H9 (cell line): ENCODE data around the gene ILK. TPM values are rescaled to one million over a fixed set of nuclear protein-coding genes. Genes with fewer than 3 reads are reported as not detected.

Experiments
- DNase-seq: peaks from one replicate; pipeline ENCODE4 v3.0.0-alpha.2; 2017
- H2AFZ ChIP-seq: one replicate; pipeline ENCODE4 v1.6.1; 2013; ENCODE audit warnings: mild to moderate bottlenecking, low read length, control low read depth, moderate library complexity
- H2AK5ac ChIP-seq: 2 replicates; pipeline ENCODE4 v1.6.1; 2013; ENCODE audit warnings: low read length, control low read depth, mixed read lengths; ENCODE audit not compliant: insufficient read length
- H2BK120ac ChIP-seq: one replicate; pipeline ENCODE4 v1.6.1; 2013; ENCODE audit warnings: low read depth, mild to moderate bottlenecking, low read length, control low read depth, inconsistent platforms; ENCODE audit not compliant: poor library complexity, severe bottlenecking
- H2BK12ac ChIP-seq: 2 replicates; pipeline ENCODE4 v1.6.1; 2013; ENCODE audit warnings: low read length, control low read depth, mixed read lengths, low read depth; ENCODE audit not compliant: insufficient read length
- H2BK15ac ChIP-seq: 2 replicates; pipeline ENCODE4 v1.6.1; 2013; ENCODE audit warnings: low read depth, low read length, control low read depth
- H2BK20ac ChIP-seq: one replicate; pipeline ENCODE4 v1.6.1; 2013; ENCODE audit warnings: low read depth, mild to moderate bottlenecking, low read length, control low read depth, inconsistent platforms; ENCODE audit not compliant: poor library complexity, severe bottlenecking
- H2BK5ac ChIP-seq: 2 replicates; pipeline ENCODE4 v1.6.1; 2013; ENCODE audit warnings: low read length, control low read depth, mixed read lengths; ENCODE audit not compliant: insufficient read length
- H3K14ac ChIP-seq: 2 replicates; pipeline ENCODE4 v1.6.1; 2013; ENCODE audit warnings: low read length, control low read depth; ENCODE audit not compliant: insufficient read depth
- H3K18ac ChIP-seq: 2 replicates; pipeline ENCODE4 v1.6.1; 2013; ENCODE audit warnings: low read depth, mild to moderate bottlenecking, mixed read lengths, low read length, control low read depth; ENCODE audit not compliant: insufficient read length
- H3K23ac ChIP-seq: 2 replicates; pipeline ENCODE4 v1.6.1; 2013; ENCODE audit warnings: low read length, control low read depth, mixed read lengths, low read depth; ENCODE audit not compliant: insufficient read length
- H3K23me2 ChIP-seq: 2 replicates; pipeline ENCODE4 v1.6.1; 2013; ENCODE audit warnings: low read depth, mild to moderate bottlenecking, mixed read lengths, low read length, control low read depth; ENCODE audit not compliant: insufficient read length, poor library complexity, severe bottlenecking
- H3K27ac ChIP-seq: 2 replicates; pipeline ENCODE4 v1.5.1; 2013; ENCODE audit warnings: low read length, control low read depth, mixed read lengths, low read depth; ENCODE audit not compliant: insufficient read length
- H3K27me3 ChIP-seq: 2 replicates; pipeline ENCODE4 v1.6.1; 2013; ENCODE audit warnings: low read length, control low read depth, inconsistent platforms; ENCODE audit not compliant: insufficient read depth
- H3K4ac ChIP-seq: 2 replicates; pipeline ENCODE4 v1.6.1; 2013; ENCODE audit warnings: low read depth, mild to moderate bottlenecking, control low read depth, inconsistent platforms, low read length, moderate library complexity
- H3K4me1 ChIP-seq: 2 replicates; pipeline ENCODE4 v1.6.1; 2013; ENCODE audit warnings: low read length, control low read depth, inconsistent platforms; ENCODE audit not compliant: insufficient read depth
- H3K4me2 ChIP-seq: 2 replicates; pipeline ENCODE4 v1.6.1; 2013; ENCODE audit warnings: low read length, control low read depth, mixed read lengths; ENCODE audit not compliant: insufficient read length, insufficient read depth
- H3K56ac ChIP-seq: 2 replicates; pipeline ENCODE4 v1.6.1; 2013; ENCODE audit warnings: low read depth, mild to moderate bottlenecking, mixed read lengths, low read length, control low read depth; ENCODE audit not compliant: insufficient read length
- H3K79me1 ChIP-seq: 2 replicates; pipeline ENCODE4 v1.6.1; 2013; ENCODE audit warnings: low read depth, mild to moderate bottlenecking, moderate library complexity, low read length, control low read depth, inconsistent platforms; ENCODE audit not compliant: insufficient read depth, poor library complexity, severe bottlenecking
- H3K79me2 ChIP-seq: 2 replicates; pipeline ENCODE4 v1.6.1; 2013; ENCODE audit warnings: low read length, control low read depth, inconsistent platforms; ENCODE audit not compliant: insufficient read depth
- H3K9ac ChIP-seq: 2 replicates; pipeline ENCODE4 v1.6.1; 2013; ENCODE audit warnings: low read length, control low read depth, mixed read lengths; ENCODE audit not compliant: insufficient read length; ENCODE audit errors: extremely low read depth
- H3K9me3 ChIP-seq: one replicate; pipeline ENCODE4 v1.6.1; 2013; ENCODE audit warnings: low read depth, low read length, inconsistent platforms; ENCODE audit not compliant: control insufficient read depth
- H3T11ph ChIP-seq: one replicate; pipeline ENCODE4 v1.6.1; 2013; ENCODE audit warnings: mild to moderate bottlenecking, low read length, control low read depth, inconsistent platforms
- H4K20me1 ChIP-seq: one replicate; pipeline ENCODE4 v1.6.1; 2013; ENCODE audit not compliant: control insufficient read depth, insufficient read length, insufficient read depth
- H4K5ac ChIP-seq: 2 replicates; pipeline ENCODE4 v1.6.1; 2013; ENCODE audit warnings: low read depth, mild to moderate bottlenecking, mixed read lengths, low read length, control low read depth; ENCODE audit not compliant: insufficient read length
- H4K8ac ChIP-seq: replicated peaks from 2 replicates; pipeline ENCODE4 v1.6.1; 2013; ENCODE audit warnings: low read length, control low read depth, mixed read lengths, low read depth; ENCODE audit not compliant: insufficient read length
- H4K91ac ChIP-seq: 2 replicates; pipeline ENCODE4 v1.6.1; 2013; ENCODE audit warnings: low read depth, mild to moderate bottlenecking, moderate library complexity, mixed read lengths, low read length, control low read depth; ENCODE audit not compliant: insufficient read length
- H3K27ac Mint-ChIP-seq, 3 experiments: 2 replicates in 2 of 3; 3 replicates in 1 of 3; pipeline ENCODE4 v1.8.0; 2020 to 2021; ENCODE audit warnings: mixed read lengths in 3 of 3, mild to moderate bottlenecking in 1 of 3, moderate library complexity in 1 of 3
- H3K27me3 Mint-ChIP-seq: 2 replicates; pipeline ENCODE4 v1.8.0; 2021; ENCODE audit warnings: low read depth, mild to moderate bottlenecking, moderate library complexity, mixed read lengths
- H3K36me3 Mint-ChIP-seq, 3 experiments: 2 replicates in 2 of 3; 3 replicates in 1 of 3; pipeline ENCODE4 v1.8.0; 2020 to 2021; ENCODE audit warnings: low read depth in 3 of 3, mixed read lengths in 3 of 3; ENCODE audit not compliant: insufficient read depth in 1 of 3
- H3K4me1 Mint-ChIP-seq, 2 experiments: 2 replicates each; pipeline ENCODE4 v1.8.0; 2020; ENCODE audit warnings: mixed read lengths in 2 of 2
- H3K4me3 Mint-ChIP-seq, 2 experiments: 2 replicates in 1 of 2; 3 replicates in 1 of 2; pipeline ENCODE4 v1.8.0; 2020 to 2021; ENCODE audit warnings: mild to moderate bottlenecking in 2 of 2, mixed read lengths in 2 of 2, moderate library complexity in 1 of 2
- H3K9me3 Mint-ChIP-seq, 2 experiments: 2 replicates in 1 of 2; 3 replicates in 1 of 2; pipeline ENCODE4 v1.8.0; 2020; ENCODE audit warnings: mild to moderate bottlenecking in 2 of 2, mixed read lengths in 2 of 2, moderate library complexity in 1 of 2
- CTCF ChIP-seq: fragments of 200-600 bp; sonication (generic); conservative IDR thresholded peaks from 3 replicates; pipeline ENCODE4 v1.8.0; 2021; ENCODE audit warnings: antibody characterized with exemption, mild to moderate bottlenecking
- WGBS: extraction: QIAGEN DNeasy Blood & Tissue Kit; methylation state at CpG from one replicate; pipeline ENCODE4 v1.1.7; 2013; ENCODE audit warnings: missing lambda C conversion rate, low lambda C conversion rate, mixed read lengths; ENCODE audit not compliant: insufficient read length; ENCODE audit errors: extremely low coverage; 5-methylcytosine and 5-hydroxymethylcytosine counted together
- total RNA-seq: library from RNA; stranded (reverse); gene quantifications from 2 replicates; pipeline ENCODE4 v1.2.1, GENCODE V29; 2021

Gene ILK
- total RNA-seq, 1 experiment from 2014 or later = 100 TPM

- peaks cover 6% of the 10 kb centered on the region; the same call in 1 of the 2 replicates for H3K4me1 ChIP-seq
- H4K8ac ChIP-seq = no peak overlapping the region
- no peaks in the 10 kb centered on the region for H3K9me3 ChIP-seq
- no peak overlapping the region for H3K27ac ChIP-seq
- no peak overlapping the region for H2BK15ac ChIP-seq
- H3K18ac ChIP-seq = no peak overlapping the region
- no peak overlapping the region for H2BK120ac ChIP-seq
- H3K4me2 ChIP-seq = no peak overlapping the region
- H3K23ac ChIP-seq = no peak overlapping the region
- no peak overlapping the region for H2BK12ac ChIP-seq
- H3K27ac Mint-ChIP-seq = no peak overlapping the region
- H2AK5ac ChIP-seq = no peak overlapping the region
- no peak for TF ChIP-seq CTCF
- no peaks in the 10 kb centered on the region for H3K79me1 ChIP-seq
- H4K5ac ChIP-seq = no peak overlapping the region
- no peaks in the 10 kb centered on the region; a peak in 2 of 7 replicates for H3K36me3 Mint-ChIP-seq
- no peaks in the 10 kb centered on the region for H3K79me2 ChIP-seq
- H4K91ac ChIP-seq = no peak overlapping the region
- peaks cover 29 to 39% of the 10 kb centered on the region in 2 experiments for H3K4me1 Mint-ChIP-seq
- no peak overlapping the region for H3K4ac ChIP-seq
- H3K9ac ChIP-seq = no peak overlapping the region
- DNase-seq = no peak
- H2BK20ac ChIP-seq = no peak overlapping the region
- no peaks in the 10 kb centered on the region for H3K27me3 Mint-ChIP-seq
- H3K23me2 ChIP-seq = no peaks in the 10 kb centered on the region
- H2AFZ ChIP-seq = no peak overlapping the region
- no peak overlapping the region for H3T11ph ChIP-seq
- WGBS = no CpG with 5 or more reads among the region's 5 CpGs
- H3K9me3 Mint-ChIP-seq = no peaks in the 10 kb centered on the region; a peak in 1 of 5 replicates
- H4K20me1 ChIP-seq = no peaks in the 10 kb centered on the region
- no peak overlapping the region for H3K14ac ChIP-seq
- no peak overlapping the region for H3K56ac ChIP-seq
- no peak overlapping the region; a peak in 1 of 5 replicates for H3K4me3 Mint-ChIP-seq
- H2BK5ac ChIP-seq = no peak overlapping the region
- H3K27me3 ChIP-seq = no peaks in the 10 kb centered on the region
Observed at GRCh38 chr11:6565988-6566703, 37.4 kb upstream of the ILK start.
